HG03439 (cell line): ENCODE data around the gene NACAD.

Experiments used
- ATAC-seq: cut with Tn5 transposase; IDR thresholded peaks from one replicate; pipeline ENCODE4 v1.9.1; 2021; ENCODE audit warnings: mild to moderate bottlenecking, moderate library complexity; ENCODE audit not compliant: unreplicated experiment

The NACAD gene

DNA sequence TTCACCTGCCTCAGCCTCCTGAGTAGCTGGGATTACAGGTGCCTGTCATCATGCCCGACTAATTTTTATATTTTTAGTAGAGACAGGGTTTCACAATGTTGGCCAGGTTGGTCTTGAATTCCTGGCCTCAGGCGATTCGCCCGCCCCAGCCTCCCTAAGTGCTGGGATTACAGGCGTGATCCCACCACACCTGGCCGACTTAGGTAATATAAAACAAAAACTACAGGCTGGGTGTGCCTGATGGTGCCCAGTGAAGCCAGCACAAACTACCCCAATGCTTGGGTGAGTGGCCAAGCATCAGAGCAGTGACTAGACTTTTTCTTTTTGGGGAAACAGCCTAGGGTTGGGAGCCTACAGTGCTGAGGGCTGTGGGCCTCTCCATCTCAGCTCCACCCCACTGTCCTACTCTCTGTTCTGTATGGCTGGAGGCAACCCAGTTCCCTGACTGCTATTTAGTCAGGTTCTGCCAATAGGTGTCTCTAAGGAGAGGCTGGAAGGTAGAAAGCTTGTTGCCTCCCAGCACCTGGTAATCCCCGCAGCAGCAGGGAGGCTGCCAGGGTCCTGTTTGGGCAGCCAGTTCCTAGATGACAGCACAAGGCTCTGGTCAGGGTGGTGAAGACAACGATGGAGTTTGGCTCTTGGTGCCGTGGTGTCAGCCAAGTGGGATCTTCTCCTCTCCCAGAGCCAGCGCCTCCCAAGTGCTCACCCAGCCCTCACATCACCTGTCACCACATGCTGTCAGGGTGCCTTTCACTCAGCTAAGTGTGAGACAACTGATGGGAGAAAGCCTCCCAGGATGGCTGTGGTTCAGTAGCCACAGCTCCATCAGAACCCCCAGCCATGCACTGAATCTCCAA is 10.4 kb upstream of the NACAD start:
- no peak for ATAC-seq

DNA sequence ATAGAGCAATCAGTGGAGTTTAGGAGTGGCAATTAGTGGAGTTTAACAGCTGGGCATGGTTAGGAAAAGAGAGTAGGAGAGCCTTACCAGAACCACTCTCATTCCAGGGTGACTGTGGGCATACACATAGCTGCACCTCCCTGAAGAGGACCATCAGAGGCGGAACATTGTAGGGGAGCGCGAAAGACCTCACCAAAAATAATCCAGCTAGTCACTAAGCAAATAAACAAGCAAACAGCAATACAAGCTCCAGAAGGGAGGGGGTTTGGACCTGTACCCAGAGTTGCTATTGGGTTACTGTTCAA is 4.1 kb upstream of the NACAD start:
- no peak for ATAC-seq

DNA sequence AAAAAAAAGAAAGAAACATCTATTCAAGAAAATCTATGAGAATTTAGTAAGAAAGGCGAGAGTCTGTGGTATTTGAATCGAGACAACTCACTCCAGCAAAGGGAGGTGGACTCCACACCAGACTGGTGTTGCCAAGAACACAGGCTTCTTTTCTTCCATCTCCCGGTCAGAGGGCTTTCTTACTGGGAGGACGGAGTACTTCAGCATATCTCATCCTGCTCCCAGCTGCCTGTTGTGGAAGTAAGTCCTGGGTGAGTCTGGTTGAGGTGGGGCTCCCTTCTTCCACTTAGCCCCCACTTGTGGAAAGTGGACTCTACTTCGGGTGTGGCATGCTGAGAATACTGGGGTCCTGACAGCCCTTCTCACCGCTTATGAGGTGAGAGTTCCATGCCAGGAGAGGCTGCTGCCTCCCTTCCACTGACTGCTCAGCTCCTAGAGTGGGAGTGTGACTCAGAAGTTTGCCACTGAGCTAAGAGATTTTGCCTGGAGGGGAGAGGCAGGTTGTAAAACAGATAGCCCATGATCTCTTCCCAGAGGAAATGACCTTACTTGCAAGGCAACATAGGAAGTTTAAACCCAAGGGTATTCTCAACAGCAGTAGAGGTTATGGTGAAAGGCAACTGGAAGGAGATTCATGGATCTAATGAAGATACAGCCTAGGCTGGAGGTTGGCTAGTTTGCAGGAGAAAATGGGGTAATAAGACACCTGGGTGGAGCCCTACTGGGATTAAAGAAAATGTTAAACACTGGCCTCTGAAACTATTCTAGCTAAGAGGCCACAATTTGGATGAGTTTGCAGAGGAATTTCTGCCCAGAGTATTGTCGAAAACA is 3.5 kb upstream of the NACAD start:
- ATAC-seq: no peak

DNA sequence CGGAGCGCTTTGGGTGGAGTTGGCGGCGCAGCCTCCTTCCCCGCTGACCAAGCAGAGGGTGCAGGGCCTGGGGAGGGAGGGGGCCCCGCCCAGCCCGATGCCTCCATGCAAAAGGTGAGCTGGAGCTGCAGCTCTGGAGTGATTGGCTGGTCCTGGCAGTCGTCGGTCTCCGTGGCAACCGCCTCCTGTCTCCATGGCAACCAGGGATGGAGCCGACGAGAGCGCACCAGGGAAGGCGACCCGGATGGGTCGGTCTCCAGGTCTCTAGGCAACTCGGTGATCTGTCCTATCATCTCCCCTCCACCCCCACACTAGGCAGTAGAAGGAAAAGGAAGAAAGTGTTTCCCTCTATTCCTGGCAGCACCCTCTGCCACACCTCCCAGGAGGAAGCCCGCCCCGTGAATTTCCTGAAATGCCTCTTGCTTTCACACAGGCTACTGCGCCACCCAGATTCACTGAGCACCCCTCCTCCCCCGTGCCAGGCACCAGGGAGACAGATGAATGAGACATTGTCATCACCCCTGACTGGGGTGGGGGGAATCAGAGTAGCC is 647 bp upstream of the NACAD start:
- no peak for ATAC-seq

DNA sequence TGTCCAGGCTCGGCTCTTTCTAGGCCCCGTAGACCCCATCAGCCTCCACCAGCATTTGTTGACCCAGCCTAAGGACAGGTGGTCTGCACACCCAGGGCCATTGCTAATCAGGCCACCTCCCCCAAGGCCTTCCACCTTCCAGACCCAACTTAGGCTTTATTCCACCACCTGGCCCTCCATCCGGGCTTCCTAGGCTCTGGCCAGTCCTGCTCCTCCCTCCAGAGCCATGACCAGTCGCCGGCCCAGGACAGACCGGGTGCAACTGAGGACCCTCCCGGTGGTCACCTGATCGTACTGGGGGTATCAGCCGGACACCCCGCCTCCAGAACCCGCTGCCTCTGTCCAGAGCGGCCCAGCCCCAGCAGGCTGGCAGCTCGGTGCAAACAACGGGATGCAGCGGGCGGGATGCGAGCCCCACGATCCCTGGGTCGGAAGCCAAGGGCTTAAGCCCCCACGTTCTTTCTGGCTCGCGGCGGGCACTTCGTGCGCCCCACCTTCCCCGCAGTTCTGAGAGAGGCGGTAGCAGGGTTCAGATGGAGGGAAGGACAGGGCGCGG is 545 bp downstream of the NACAD start:
- no peak for ATAC-seq

DNA sequence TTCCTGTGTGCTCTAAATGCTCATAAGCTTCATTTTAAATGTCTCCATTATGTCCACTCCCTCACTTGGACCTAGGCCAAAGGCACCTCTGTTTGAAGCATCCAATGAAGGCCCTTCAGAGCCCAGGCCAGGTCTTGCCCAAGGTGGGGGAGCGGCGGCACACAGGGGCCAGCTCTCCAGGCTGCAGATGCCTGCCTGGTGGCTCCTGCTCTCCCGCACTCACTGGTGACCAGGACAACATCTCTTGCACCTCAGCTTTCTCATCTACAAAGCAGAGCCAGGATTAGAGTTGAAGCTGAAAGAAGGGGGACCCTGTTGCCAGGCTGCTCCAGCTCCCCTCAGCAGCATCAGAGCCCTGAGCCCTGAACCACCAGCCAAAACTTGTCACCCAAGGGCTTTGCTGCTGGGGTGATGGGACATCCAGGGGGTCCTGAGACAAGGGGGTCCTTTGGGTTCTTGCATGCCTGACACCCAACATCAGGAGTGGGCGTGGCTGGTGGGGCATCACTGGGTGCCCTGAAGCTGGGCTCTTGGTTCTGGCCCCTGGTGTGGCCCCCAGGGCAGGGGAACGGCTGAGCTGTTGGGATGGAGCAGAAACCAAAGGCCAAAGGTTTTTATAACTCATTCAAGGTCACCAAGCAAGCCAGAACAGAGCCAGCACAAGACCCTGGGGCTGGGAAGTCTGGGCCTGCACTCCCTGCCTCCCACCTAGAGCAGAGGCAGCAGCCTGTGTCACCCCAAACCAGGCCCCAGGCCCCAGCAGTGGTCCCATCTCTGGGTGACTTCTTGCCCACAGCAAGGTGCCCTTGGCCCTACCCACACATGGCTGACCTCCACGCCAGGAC is 1.2 kb downstream of the NACAD start:
- ATAC-seq: no peak

DNA sequence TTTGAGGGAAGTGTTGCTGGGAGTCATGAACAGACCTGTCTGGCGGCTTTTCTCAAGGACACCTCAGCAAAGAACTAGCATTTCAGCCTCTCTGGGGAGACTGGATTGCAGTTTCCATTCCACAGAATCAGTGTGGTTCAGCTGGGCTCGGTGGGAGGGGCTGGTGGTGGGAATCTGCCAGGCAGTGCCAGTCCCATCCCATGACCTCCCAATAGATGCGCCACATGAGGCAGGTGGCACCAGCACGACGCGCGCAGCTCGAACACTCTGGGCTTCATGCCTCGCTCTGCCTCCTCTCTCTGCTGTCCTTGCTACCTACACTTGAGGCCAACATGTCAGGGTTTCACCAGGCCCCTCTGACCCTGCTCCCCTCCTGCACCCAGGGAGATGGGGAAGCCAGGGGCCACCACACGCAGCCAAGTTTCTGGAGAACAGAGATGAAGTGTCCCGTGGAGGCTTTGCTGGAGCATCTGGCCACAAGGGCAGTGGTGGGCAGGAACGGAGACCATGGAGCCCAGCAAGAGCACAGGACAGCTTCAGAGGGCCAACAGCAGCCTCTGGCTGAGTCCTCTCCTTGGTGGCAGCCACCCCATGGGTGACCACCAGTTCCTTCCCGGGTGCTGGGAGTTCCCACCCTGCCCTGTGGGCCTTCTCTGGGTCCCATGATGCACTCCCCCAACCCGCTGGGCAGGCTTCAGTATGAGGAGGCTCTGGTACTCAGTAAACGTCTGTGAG is 2.3 kb downstream of the NACAD start:
- ATAC-seq: no peak

DNA sequence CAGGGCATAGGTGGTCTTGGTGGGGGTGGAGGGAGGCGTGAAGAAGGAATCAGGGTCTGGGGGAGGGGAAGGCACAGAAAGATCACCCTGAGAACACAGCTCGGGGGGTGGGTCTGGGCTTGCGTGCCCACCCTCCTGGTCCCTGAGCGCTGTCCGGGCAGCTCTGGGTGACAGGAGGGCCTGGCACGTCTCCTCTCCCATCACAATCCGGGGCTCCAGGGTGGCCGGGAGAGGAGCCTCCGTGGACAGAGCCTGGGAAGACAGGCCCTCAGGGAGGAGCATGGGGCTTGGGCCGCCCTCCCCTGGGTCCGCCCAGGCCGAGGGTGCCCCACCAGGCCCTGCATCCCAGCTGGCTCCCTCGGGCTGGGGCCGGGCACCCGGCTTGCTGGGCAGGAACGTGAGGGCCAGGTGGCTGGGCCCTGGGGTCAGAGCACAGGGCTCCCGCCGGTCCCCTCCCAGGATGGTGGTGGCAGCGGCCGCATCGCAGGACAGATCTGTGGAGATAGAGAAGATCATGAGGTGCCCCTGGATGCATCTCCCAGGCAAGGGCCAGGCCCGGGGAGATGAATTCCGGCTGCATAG is 3.1 kb downstream of the NACAD start:
- no peak for ATAC-seq

DNA sequence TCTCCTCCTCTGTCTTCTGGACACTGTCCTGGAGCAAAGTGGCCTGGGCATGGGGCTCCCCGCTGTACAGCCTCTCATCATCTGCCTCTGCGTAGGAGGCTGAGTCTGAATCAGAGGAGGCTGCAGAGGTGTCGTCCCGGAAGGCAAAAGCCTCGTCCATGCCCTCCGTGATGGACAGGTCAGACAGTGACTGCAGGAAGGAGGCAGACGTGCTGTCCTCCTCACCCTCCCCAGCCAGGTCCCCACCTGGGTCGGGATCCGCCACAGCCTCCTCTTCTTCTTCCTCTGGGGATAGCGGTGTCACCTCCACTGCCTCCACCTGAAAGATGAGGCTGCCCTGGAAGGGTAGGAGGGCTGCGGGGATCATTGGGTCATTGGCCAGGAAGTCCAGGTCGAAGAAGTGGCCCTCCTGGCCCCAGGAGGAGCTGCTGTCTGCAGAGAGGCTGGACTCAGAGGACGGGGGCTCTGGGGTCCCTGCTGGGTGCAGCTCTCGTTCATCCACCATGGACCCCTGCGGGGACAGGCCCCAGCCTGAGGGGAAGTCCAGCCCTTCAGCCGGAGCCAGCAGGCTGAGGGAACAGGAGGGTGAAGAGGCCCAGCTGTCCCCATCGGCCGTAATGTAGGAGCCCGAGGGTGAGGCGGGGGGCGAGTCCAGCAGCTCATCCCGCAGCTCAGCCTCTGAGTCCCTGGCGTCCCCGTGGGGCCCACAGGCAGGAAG is 3.7 kb downstream of the NACAD start:
- no peak for ATAC-seq

DNA sequence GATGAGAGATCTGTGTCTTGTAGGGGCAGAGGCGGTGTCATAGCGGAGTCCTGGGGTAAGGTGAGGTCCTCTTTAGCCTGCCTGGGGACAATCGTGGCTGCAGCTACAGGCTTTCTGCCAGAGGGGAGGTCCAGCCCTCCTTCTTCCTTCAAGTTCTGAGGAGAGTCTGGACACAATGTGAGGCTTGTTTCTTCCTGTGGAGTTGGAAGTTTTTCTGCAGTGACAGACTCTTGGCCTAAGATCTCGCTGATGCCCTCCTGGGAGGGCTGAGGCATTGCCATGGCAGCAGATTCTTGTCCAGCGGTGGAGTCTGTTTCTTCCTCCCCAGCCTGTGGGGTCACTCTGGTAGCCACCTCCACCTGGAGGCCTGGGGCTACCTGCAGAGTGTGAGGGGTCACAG is 4.4 kb downstream of the NACAD start:
- no peak for ATAC-seq

DNA sequence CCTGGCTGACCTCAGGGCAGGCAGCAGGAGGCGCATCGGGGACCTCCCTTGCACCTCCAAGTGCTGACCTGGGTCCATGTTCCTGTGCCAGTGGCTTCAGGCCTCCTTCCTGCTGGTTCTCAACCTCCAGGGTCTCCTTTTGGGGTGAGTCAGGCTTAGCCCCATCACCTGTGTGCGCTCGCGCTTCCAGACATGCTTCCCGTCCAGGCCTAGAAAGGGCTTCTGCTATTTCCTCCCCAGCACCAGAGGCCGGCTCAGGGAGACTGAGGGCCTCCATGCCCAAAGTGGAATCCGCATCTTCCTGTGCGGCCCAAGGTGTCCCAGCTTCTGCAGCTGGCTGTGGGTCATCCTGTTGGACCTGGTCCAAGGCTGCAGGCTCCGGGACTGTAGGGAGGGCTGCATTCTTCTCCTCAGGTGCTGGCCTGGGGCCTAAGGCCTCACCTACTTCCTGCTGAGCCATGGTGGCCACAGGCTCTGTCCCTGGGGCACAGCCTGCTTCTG is 5.9 kb downstream of the NACAD start:
- no peak for ATAC-seq

DNA sequence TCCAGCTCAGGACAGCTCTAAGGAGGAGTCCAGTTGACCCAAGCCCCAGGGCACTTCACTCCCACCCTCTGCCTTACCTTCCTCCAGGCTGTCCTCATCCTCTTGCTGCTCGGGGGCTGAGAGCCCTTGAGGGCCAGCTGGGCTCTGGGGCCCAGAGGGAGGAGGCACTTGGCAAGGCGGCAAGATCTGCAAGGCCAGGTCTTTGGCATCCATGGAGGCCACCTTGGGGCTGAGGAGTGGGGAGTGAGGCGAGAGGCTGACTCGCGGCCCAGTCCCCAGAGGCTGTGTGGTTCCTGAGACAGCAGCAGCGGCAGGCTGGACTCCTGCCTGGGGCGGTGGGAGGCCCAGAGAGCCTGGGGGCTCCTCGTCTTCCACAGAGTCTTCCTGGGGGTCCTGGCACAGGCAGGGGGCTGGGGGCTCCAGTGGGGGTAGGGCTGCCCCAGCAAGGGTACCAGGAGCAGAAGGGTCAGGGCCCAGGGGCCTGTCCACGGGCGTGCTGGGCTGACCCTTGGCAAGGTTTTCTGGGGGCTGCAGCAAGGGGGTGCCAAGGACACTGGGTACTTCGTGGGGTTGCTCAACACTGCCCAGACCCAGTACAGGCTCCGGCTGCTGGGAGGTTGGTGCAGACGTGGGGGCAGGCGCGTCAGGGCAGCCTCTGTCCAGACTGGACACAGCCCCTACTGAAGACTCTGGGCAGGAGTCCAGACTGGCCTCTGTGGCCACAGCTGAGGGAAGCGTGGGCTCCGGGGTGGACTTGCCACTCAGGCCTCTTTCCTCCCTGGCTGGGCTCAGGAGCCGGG is 6.5 kb downstream of the NACAD start:
- ATAC-seq: no peak

DNA sequence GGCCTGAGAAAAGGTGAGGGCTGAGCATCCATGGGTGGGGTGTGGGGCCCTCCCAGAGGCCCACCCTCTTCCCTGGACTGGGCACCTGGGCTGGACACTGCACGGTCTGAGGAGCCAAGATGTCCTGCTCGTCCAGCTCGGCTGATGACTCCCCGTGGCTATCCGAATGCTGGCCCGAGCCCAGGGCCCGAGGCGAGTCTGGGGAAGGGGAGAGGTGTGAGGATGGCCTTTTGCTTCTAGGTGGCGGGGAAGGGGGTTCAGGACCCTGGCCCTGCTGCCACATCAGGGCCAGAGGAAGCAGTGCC is 7.1 kb downstream of the NACAD start:
- ATAC-seq: no peak

DNA sequence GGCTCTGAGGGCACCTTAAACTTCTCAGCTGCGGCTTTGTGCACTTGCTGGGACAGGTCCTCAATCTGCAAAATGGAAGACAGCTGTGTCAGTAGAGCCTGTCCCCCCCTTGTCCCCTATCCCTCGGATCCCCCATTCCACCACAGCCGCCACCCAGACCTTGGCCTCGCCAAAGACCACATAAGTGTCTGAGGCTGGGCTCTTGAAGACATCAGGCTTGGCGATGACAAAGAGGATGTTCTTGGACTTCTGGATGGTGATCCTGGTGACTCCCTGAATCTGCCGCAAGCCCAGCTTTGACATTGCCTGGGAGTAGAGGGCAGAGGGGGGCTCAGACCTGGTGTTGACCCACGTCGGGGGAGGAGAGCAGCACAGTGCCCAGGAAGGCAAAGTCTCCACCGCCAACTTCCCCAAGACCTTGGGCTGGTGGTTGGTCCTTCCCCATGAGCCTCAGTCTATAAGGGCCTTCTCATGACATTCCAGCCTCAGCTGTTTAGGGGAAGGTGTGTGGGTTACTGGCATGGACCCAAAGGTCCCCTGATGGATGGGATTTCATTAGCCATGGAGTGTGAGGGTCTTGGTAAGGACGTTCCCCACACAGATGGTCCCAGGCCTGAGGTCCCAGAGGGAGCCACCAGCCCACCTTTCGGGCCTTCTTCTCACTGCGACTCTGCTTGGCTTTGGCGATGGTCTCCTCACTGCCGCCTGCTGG is 7.7 kb downstream of the NACAD start:
- ATAC-seq: no peak

DNA sequence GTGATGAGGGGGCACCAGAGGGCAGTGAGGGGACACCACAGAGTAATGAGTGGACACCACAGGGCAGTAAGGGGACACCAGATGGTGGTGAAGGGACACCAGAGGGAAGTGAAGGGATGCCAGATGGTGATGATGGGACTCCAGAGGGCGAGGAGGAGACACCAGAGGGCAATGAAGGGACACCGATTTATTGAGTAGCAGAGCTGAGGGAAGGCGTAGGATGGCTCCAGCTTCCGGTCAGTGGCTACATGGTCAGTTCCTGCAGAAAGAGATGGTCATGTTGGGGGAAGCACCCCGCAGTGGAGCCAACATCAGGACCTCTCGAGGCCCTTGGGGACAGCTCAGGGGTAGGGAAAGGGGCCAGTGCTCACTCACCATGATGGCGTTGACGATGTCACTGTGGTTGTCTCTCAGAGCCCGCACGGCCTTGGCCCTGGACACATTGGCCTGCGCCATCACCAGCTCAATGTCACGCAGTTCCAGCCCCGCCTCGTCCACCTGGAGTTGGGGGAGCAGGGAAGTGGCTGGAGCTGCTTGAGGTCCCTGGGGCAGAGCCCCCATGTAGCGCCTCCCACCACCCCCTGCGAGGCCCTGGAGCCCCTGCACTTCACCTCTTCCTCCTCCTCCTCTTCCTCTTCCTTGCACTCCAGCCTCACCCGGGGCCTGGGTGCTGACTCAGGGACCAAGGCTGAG is 8.4 kb downstream of the NACAD start:
- ATAC-seq: no peak

DNA sequence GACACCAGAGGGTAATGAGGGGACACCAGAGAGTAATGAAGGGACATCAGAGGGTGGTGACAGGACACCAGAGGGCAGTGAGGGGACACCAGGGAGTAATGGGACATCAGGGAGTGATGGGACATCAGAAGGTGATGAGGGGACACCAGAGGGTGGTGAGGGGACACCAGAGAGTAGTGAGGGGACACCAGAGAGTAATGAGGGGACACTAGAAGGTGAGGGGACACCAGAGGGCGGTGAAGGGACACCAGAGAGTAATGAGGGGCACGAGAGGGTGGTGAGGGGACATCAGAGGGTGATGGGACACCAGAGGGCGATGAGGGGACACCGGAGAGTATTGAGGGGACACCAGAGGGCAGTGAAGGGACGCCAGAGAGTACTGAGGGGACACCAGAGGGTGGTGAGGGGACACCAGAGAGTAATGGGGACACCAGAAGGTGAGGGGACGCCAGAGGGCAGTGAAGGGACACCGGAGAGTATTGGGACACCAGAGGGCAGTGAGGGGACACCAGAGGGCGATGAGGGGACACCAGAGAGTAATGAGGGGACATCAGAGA is 10.6 kb downstream of the NACAD start:
- ATAC-seq: no peak

DNA sequence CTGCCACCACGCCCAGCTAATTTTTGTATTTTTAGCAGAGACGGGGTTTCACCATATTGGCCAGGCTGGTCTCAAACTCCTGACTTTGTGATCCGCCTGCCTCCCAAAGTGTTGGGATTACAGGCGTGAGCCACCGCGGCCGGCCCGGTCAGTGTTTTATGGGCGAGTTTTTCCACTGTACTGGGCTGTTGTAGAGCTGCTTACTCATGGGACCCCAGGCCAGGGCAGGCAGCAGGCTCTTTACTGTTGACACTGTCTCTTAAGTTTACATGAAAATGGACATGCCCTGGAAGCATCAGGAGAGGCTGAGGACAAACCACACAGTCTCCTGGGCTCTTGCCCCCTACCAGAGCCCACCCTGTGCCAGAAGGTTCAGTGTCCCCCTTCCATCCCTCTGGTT is 11.2 kb downstream of the NACAD start:
- ATAC-seq: no peak
